BJ (cell line): Measurements from ENCODE around the gene LUC7L2. TPM values are rescaled to one million over a fixed set of nuclear protein-coding genes. Genes with fewer than 3 reads are reported as not detected.

Experiments
- CTCF ChIA-PET: fragments of 350-600 bp; formaldehyde crosslinking; extraction: SDS; loops from one replicate; lab custom pipeline; 2021; ENCODE audit warnings: antibody characterized with exemption, inconsistent platforms; lab: Yijun Ruan, JAX
- POLR2A ChIA-PET: fragments of 300-600 bp; sonication (Branson Sonifier 250); formaldehyde crosslinking; extraction: SDS; loops from one replicate; lab custom pipeline; 2021; ENCODE audit warnings: antibody characterized with exemption; lab: Charles Lee
- DNase-seq: peaks from one replicate; pipeline ENCODE4 v3.0.0-alpha.2; 2011; ENCODE audit warnings: low read depth
- H3K27me3 ChIP-seq: 2 replicates; pipeline ENCODE4 v1.6.0; 2011; ENCODE audit warnings: low read length; ENCODE audit not compliant: control insufficient read depth, insufficient read depth
- H3K36me3 ChIP-seq: 2 replicates; pipeline ENCODE4 v1.5.1; 2011; ENCODE audit warnings: low read length; ENCODE audit not compliant: control insufficient read depth, insufficient read depth
- H3K4me3 ChIP-seq: 2 replicates; pipeline ENCODE4 v1.5.1; 2011; ENCODE audit warnings: low read depth, mild to moderate bottlenecking, control low read depth, low read length
- CTCF ChIP-seq: IDR thresholded peaks from 2 replicates; pipeline ENCODE4 v1.5.1; 2011; ENCODE audit warnings: low read depth, mild to moderate bottlenecking, control low read depth, inconsistent platforms, low read length, moderate library complexity; ENCODE audit not compliant: insufficient read depth
- polyA plus RNA-seq: library from polyadenylated mRNA; depleted of rRNA; stranded (reverse); fragments of >200 nt; gene quantifications from 2 replicates; pipeline ENCODE4 v1.2.3, GENCODE V29; 2011

LUC7L2 gene
- polyA plus RNA-seq, 1 experiment: 22.3 TPM

- no peak for DNase-seq
- ChIA-PET POLR2A (interaction anchor here (0.7 kb wide), 1 partner anchor 25 kb away, joined by 30 read pairs; no protein-coding TSS in a partner anchor), CTCF (interaction anchor here (0.8 to 1.4 kb wide), 3 partner anchors 16 to 31 kb away, joined by 4 to 7 read pairs (median 5); no protein-coding TSS in a partner anchor)
- TF ChIP-seq CTCF: no peak
- no peaks in the 10 kb centered on the region for H3K27me3 ChIP-seq
- no peak overlapping the region for H3K4me3 ChIP-seq
- H3K36me3 ChIP-seq: peaks cover 3% of the 10 kb centered on the region; the same call in 1 of the 2 replicates
These were observed 10.7 kb downstream of the LUC7L2 start for GRCh38 chr7:139370301-139370942.

GRCh38 chr7:139370943-139371313 lies 11.2 kb downstream of the LUC7L2 start:
- no peak for DNase-seq
- no peak for TF ChIP-seq CTCF
- Histone ChIP-seq H3K27me3 (no peaks in the 10 kb centered on the region), H3K36me3 (peaks cover 3% of the 10 kb centered on the region; the same call in 1 of the 2 replicates), H3K4me3 (no peak overlapping the region)
- ChIA-PET CTCF (interaction anchor here (0.8 to 1.4 kb wide), 3 partner anchors 16 to 31 kb away, joined by 4 to 7 read pairs (median 5); no protein-coding TSS in a partner anchor), POLR2A (interaction anchor here (0.7 kb wide), 1 partner anchor 24 kb away, joined by 30 read pairs; no protein-coding TSS in a partner anchor)

GRCh38 chr7:139374246-139374645 lies 14.6 kb downstream of the LUC7L2 start:
- DNase-seq: no peak
- ChIA-PET CTCF (no interaction called here), POLR2A (no interaction called here)
- no peaks in the 10 kb centered on the region for H3K27me3 ChIP-seq
- H3K4me3 ChIP-seq: no peak overlapping the region
- H3K36me3 ChIP-seq: peaks cover 2% of the 10 kb centered on the region; the same call in 1 of the 2 replicates
- no peak for TF ChIP-seq CTCF

DNA sequence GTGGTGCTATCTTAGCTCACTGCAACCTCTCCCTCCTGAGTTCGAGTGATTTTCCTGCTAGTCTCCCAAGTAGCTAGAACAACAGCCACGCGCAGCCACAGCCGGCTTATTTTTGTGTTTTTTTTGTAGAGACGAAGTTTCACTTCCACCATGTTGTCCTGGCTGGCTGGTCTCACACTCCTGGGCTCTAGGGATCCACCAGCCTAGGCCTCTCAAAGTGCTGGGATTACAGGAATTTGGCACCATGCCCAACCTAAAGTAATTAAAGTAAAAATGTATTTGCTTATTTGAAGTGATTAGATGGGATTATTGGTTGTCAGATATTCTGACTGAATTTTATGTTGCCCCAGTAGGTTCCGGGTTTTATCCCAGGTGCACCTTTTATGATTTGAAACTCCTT lies 22.7 kb downstream of the LUC7L2 start:
- H3K4me3 ChIP-seq: no peak overlapping the region
- H3K27me3 ChIP-seq: no peaks in the 10 kb centered on the region
- DNase-seq: no peak
- H3K36me3 ChIP-seq: peaks cover 8% of the 10 kb centered on the region
- CTCF ChIA-PET: interaction anchor here (0.6 kb wide), 1 partner anchor 11 kb away, joined by 3 read pairs; no protein-coding TSS in a partner anchor
- TF ChIP-seq CTCF: no peak
- POLR2A ChIA-PET: no interaction called here

GRCh38 chr7:139384611-139385010 lies 24.9 kb downstream of the LUC7L2 start:
- Histone ChIP-seq H3K27me3 (no peaks in the 10 kb centered on the region), H3K36me3 (peaks cover 7% of the 10 kb centered on the region), H3K4me3 (no peak overlapping the region)
- POLR2A ChIA-PET: interaction anchor here (0.7 kb wide), 1 partner anchor 44 kb away, joined by 3 read pairs; no protein-coding TSS in a partner anchor
- CTCF ChIA-PET: interaction anchor here (0.7 kb wide), 1 partner anchor 62 kb away, joined by 4 read pairs; no protein-coding TSS in a partner anchor
- no peak for DNase-seq
- TF ChIP-seq CTCF: no peak
